H1 (cell line): ENCODE measurements around the gene DESI1. TPM values are rescaled to one million over a fixed set of nuclear protein-coding genes. Genes with fewer than 3 reads are reported as not detected.

ENCODE experiments used
- EP300 ChIP-seq, 2 experiments: IDR thresholded peaks; 1 replicate in 1 of 2; 2 replicates in 1 of 2; pipeline ENCODE4 v1.6.1; 2011 to 2012; ENCODE audit warnings: low read depth in 2 of 2, low read length in 2 of 2, mild to moderate bottlenecking in 2 of 2, borderline replicate concordance in 1 of 2, inconsistent platforms in 1 of 2, moderate library complexity in 1 of 2
- polyA plus RNA-seq, 7 experiments: library from polyadenylated mRNA; depleted of rRNA in 3 of 7; stranded (reverse) in 5 of 7; unstranded in 2 of 7; fragments of >200 nt in 5 of 7; fragments of 200-250 nt in 2 of 7; gene quantifications; 1 replicate in 5 of 7; 2 replicates in 1 of 7; 4 replicates in 1 of 7; pipeline versions ENCODE4 v1.2.1 to v1.2.3, GENCODE V29; 2011 to 2013; ENCODE audit warnings: missing spikeins in 2 of 7, mixed read lengths in 2 of 7
- total RNA-seq: library from RNA; stranded (reverse); fragmentation: NEBNext Ultra II Directional; extraction: Animal tissue kit (Norgen Biotek cat#: 25700); gene quantifications from 2 replicates; pipeline ENCODE4 v1.2.1, GENCODE V29; 2021
- TF ChIP-seq, protein P1 (sequence below): IDR thresholded peaks from 2 replicates; pipeline ENCODE4 v1.6.1; 2011; ENCODE audit warnings: low read depth, mild to moderate bottlenecking, low read length; ENCODE audit not compliant: insufficient read depth

DESI1 gene
- total and polyA plus RNA-seq, 2 of the 8 experiments (the other 6 are each of a cell fraction or from before 2014, with no cell fraction given), result 27.6 to 34.3 TPM

DNA sequence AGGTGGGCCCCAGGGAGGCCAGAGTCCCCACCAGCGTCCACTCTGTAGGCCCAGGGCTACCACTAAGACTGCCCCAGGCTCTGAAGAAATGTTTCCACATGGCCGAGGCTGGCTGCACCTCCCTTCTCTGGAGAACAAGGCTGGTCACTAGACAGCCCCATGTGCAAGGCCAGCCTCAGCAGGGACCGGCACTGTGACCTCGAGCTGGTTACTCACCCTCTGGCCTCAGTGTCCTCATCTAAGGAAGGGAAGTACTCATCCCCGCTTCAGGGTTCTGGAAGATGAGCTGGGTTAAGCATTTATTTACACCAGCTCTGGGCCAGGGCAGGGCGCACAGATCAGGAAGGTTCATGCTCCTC lies 40.9 kb downstream of the DESI1 start (continued):
- TF ChIP-seq EP300 (IDR thresholded peaks at IDR 0.05; ENCODE audit: borderline replicate concordance in 1 of 2, low read depth in 2 of 2, low read length in 2 of 2), result no peak
- TF ChIP-seq, protein P1, sequence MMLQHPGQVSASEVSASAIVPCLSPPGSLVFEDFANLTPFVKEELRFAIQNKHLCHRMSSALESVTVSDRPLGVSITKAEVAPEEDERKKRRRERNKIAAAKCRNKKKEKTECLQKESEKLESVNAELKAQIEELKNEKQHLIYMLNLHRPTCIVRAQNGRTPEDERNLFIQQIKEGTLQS, result no peak
